A673 (cell line): ENCODE results near the gene PYCR2. TPM values are rescaled to one million over a fixed set of nuclear protein-coding genes. Genes with fewer than 3 reads are reported as not detected.
A peak's percentile ranks its signal among the peaks of the same experiment; 100 is the strongest.

Source experiments
- BruUV-seq: library from RNA; stranded (reverse); fragments of 400-500 nt; replicated peaks from 2 replicates; lab custom pipeline; 2021; lab: Mats Ljungman, UMichigan
- CTCF ChIA-PET: fragments of 300-600 bp; sonication (Branson Sonifier 250); formaldehyde crosslinking; loops from one replicate; lab custom pipeline; 2022; ENCODE audit warnings: antibody characterized with exemption; lab: Charles Lee
- POLR2A ChIA-PET: fragments of 300-600 bp; sonication (Branson Sonifier 250); formaldehyde crosslinking; loops from one replicate; lab custom pipeline; 2022; ENCODE audit warnings: antibody characterized with exemption; ENCODE audit not compliant: low non-redundant PET; lab: Charles Lee
- DNase-seq: peaks from one replicate; pipeline ENCODE4 v3.0.0-alpha.2; 2015; ENCODE audit warnings: low spot score
- H3K27ac ChIP-seq: fragments of 200-600 bp; sonication (generic); 2 replicates; pipeline ENCODE4 v1.5.1; 2016; ENCODE audit warnings: mixed run types, low read depth, mild to moderate bottlenecking, mixed read lengths, antibody characterized with exemption, low read length; ENCODE audit not compliant: poor library complexity, severe bottlenecking
- H3K27me3 ChIP-seq: fragments of 200-600 bp; sonication (generic); replicated peaks from 2 replicates; pipeline ENCODE4 v1.6.1; 2017; ENCODE audit warnings: mixed run types, low read depth, mild to moderate bottlenecking, mixed read lengths, antibody characterized with exemption, low read length; ENCODE audit not compliant: insufficient read depth, poor library complexity
- H3K36me3 ChIP-seq: fragments of 200-600 bp; sonication (generic); 2 replicates; pipeline ENCODE4 v1.6.1; 2016; ENCODE audit warnings: mixed run types, mild to moderate bottlenecking, mixed read lengths, antibody characterized with exemption, low read length; ENCODE audit not compliant: insufficient read depth, poor library complexity, severe bottlenecking
- H3K4me1 ChIP-seq: fragments of 200-600 bp; sonication (generic); 2 replicates; pipeline ENCODE4 v1.6.1; 2017; ENCODE audit warnings: mixed run types, mild to moderate bottlenecking, mixed read lengths, antibody characterized with exemption, low read length; ENCODE audit not compliant: insufficient read depth, poor library complexity, severe bottlenecking
- H3K4me3 ChIP-seq: fragments of 200-600 bp; sonication (generic); 2 replicates; pipeline ENCODE4 v1.5.1; 2016; ENCODE audit warnings: low read depth, mixed run types, mild to moderate bottlenecking, mixed read lengths, low read length; ENCODE audit not compliant: poor library complexity, severe bottlenecking
- H3K9me3 ChIP-seq: fragments of 200-600 bp; sonication (generic); 2 replicates; pipeline ENCODE4 v1.6.1; 2016; ENCODE audit warnings: mixed run types, low read depth, mild to moderate bottlenecking, mixed read lengths, antibody characterized with exemption, low read length; ENCODE audit not compliant: poor library complexity, severe bottlenecking
- CTCF ChIP-seq: fragments of 300-800, 200-600 bp; sonication (generic); conservative IDR thresholded peaks from 2 replicates; pipeline ENCODE4 v1.5.1; 2017; ENCODE audit warnings: low read depth, mild to moderate bottlenecking, antibody characterized with exemption, low read length, moderate library complexity, mixed read lengths
- EZH2 ChIP-seq: fragments of 200-600 bp; sonication (generic); IDR thresholded peaks from 2 replicates; pipeline ENCODE4 v1.6.1; 2017; ENCODE audit warnings: borderline replicate concordance, low read depth, mild to moderate bottlenecking, mixed read lengths, antibody characterized with exemption, low read length; ENCODE audit not compliant: poor library complexity, severe bottlenecking
- intact Hi-C: fragments of 100-400 bp; cut with micrococcal nuclease; formaldehyde crosslinking; loops from one replicate; pipeline ENCODE4 v1.10.0; 2022; ENCODE audit not compliant: unreplicated experiment
- total RNA-seq: library from RNA; stranded (reverse); gene quantifications from 2 replicates; pipeline ENCODE4 v1.2.3, GENCODE V29; 2021

Gene PYCR2
- total RNA-seq, 1 experiment from 2014 or later, result 52.5 TPM

DNA sequence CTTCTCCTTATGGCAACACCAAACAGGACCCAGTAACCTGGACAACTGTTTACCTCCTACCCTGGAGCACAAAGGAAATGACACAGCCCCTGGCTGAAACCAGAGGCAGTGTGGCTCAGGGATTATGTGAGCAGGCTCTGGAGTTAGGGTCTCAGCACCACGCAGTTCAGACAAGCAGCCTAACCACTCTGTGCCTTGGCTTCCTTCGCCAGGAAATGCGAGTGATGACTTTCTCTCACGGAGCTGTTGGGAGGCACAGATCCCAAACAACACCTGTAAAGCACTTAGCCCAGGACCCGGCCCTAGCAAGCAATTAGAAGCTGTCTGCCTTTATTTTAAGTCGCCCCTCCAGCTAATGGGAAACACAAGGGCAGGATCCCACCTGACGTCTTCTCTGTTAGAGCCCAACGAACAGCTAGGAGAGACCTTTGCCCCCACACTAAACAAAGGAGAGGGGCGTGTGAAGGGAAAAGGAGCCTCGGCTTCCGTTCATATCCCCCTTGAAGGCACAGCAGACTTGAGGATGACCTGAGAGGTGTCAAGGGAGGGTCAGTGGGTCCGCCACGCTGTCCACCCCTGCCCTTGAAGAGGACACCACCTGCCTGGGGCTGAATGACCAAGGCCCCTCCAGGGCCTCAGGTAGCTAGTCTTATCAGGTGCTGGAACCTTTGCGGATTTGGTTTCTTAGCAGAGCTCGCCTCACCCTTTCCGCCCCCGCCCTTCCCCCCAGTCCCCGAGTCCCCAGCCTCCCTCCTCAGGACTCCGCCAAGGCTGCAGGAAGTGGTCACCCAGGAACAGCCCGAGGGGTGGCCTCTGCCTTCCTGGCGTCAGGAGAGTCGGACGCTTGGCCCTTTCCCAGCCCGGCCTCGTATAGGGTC lies 42.7 kb downstream of the PYCR2 start:
- intact Hi-C loops, result no loop called here
- Histone ChIP-seq H3K4me1 (peaks cover 6% of the 10 kb centered on the region), H3K27me3 (no peaks in the 10 kb centered on the region), H3K27ac (peak overlapping the region; percentile 67), H3K36me3 (no peaks in the 10 kb centered on the region), H3K9me3 (no peaks in the 10 kb centered on the region), H3K4me3 (peak overlapping the region; percentile 78)
- ChIA-PET POLR2A (no interaction called here), CTCF (interaction anchor here (0.7 kb wide), 1 partner anchor 407 kb away, joined by 4 read pairs; no protein-coding TSS in a partner anchor)
- DNase-seq, result no peak
- TF ChIP-seq CTCF (no peak), EZH2 (no peak)
- BruUV-seq, result no TSS peak

GRCh38 chr1:225880636-225881035 lies 43.4 kb downstream of the PYCR2 start:
- intact Hi-C loops, result no loop called here
- POLR2A ChIA-PET, result no interaction called here
- H3K27ac ChIP-seq, result no peak overlapping the region

DNA sequence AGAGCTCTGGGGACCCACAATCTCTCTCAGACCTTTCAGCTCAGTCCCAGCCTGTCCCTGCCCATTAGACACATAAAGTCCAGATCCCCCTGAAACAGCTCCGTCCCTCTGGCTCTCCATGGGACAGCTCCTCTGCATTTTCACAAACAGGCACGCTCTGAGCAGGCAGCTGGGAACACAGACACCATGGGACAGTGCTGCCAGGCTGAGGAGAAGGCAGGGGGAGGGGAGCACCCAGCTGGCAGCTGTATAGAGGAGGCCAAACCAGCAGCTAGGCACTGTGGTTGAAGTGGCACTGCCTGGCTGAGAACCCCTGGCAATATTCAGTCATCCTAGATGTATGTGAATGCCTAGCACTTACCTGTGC lies 43.8 kb downstream of the PYCR2 start:
- TF ChIP-seq EZH2 (no peak), CTCF (no peak)
- Histone ChIP-seq H3K4me1 (peaks cover 6% of the 10 kb centered on the region), H3K36me3 (no peaks in the 10 kb centered on the region), H3K27me3 (no peaks in the 10 kb centered on the region), H3K27ac (no peak overlapping the region), H3K9me3 (no peaks in the 10 kb centered on the region), H3K4me3 (no peak overlapping the region)
- intact Hi-C loops, result no loop called here
- POLR2A ChIA-PET, result no interaction called here
- DNase-seq, result no peak
- no TSS peak for BruUV-seq
- CTCF ChIA-PET, result no interaction called here

More at GRCh38 chr1:225880636-225881035, 43.4 kb downstream of the PYCR2 start:
- no peak for DNase-seq
- H3K36me3 ChIP-seq, result no peaks in the 10 kb centered on the region
- H3K9me3 ChIP-seq, result no peaks in the 10 kb centered on the region
- no TSS peak for BruUV-seq
- no peak for TF ChIP-seq CTCF
- no peak for TF ChIP-seq EZH2
- no peaks in the 10 kb centered on the region for H3K27me3 ChIP-seq
- no peak overlapping the region for H3K4me3 ChIP-seq
- peaks cover 6% of the 10 kb centered on the region for H3K4me1 ChIP-seq
- CTCF ChIA-PET, result no interaction called here
